G401.6 (cell line): ENCODE data around the gene ZRANB3.
A peak's percentile ranks its signal among the peaks of the same experiment; 100 is the strongest.

Source experiments
- FAIRE-seq: peaks from 2 replicates; lab custom pipeline; 2012; peaks lifted over from hg19 to GRCh38; lab: Jason Lieb, UNC

ZRANB3 gene

GRCh38 chr2:135169900-135170753, 360.9 kb downstream of the ZRANB3 start:
- FAIRE-seq, result no peak

- no peak for FAIRE-seq
Measured at GRCh38 chr2:135168204-135168856, 362.7 kb downstream of the ZRANB3 start.

- FAIRE-seq, result no peak
Measured at GRCh38 chr2:135167273-135167672, 363.7 kb downstream of the ZRANB3 start.

- no peak for FAIRE-seq
Measured at GRCh38 chr2:135164431-135164830, 366.6 kb downstream of the ZRANB3 start.

- FAIRE-seq, result no peak
Measured at GRCh38 chr2:135163901-135164300, 367.1 kb downstream of the ZRANB3 start.

- no peak for FAIRE-seq
Measured at GRCh38 chr2:135163306-135163705, 367.7 kb downstream of the ZRANB3 start.

- FAIRE-seq, result no peak
Measured at GRCh38 chr2:135162786-135163185, 368.2 kb downstream of the ZRANB3 start.

GRCh38 chr2:135162377-135162776, 368.6 kb downstream of the ZRANB3 start:
- no peak for FAIRE-seq

- FAIRE-seq, result no peak
Measured at GRCh38 chr2:135159191-135159590, 371.8 kb downstream of the ZRANB3 start.

GRCh38 chr2:135157856-135158255, 373.2 kb downstream of the ZRANB3 start:
- FAIRE-seq, result no peak

- no peak for FAIRE-seq
Measured at GRCh38 chr2:135154962-135155361, 376.1 kb downstream of the ZRANB3 start.

- no peak for FAIRE-seq
Measured at GRCh38 chr2:135152361-135152760, 378.7 kb downstream of the ZRANB3 start.

- no peak for FAIRE-seq
Measured at GRCh38 chr2:135151615-135152014, 379.4 kb downstream of the ZRANB3 start.

GRCh38 chr2:135150725-135151124, 380.3 kb downstream of the ZRANB3 start:
- no peak for FAIRE-seq

GRCh38 chr2:135149251-135149650, 381.8 kb downstream of the ZRANB3 start:
- no peak for FAIRE-seq

- FAIRE-seq, result no peak
Measured at GRCh38 chr2:135144343-135144742, 386.7 kb downstream of the ZRANB3 start.

- no peak for FAIRE-seq
Measured at GRCh38 chr2:135142323-135142722, 388.7 kb downstream of the ZRANB3 start.

- no peak for FAIRE-seq
Measured at GRCh38 chr2:135140606-135141005, 390.4 kb downstream of the ZRANB3 start.

- FAIRE-seq, result no peak
Measured at GRCh38 chr2:135132314-135132713, 398.7 kb downstream of the ZRANB3 start.

- no peak for FAIRE-seq
Measured at GRCh38 chr2:135130751-135131150, 400.3 kb downstream of the ZRANB3 start.

GRCh38 chr2:135125940-135126339, 405.1 kb downstream of the ZRANB3 start:
- FAIRE-seq, result no peak

- FAIRE-seq, result no peak
Measured at GRCh38 chr2:135124924-135125886, 405.8 kb downstream of the ZRANB3 start.

- peak; percentile 67 for FAIRE-seq
Measured at GRCh38 chr2:135121658-135122039, 409.4 kb downstream of the ZRANB3 start.
